GM23248 (cell line): ENCODE data around the gene REPS1.

ENCODE experiments used
- EZH2 ChIP-seq: fragments of 200-600 bp; sonication (generic); IDR thresholded peaks from 2 replicates; pipeline ENCODE4 v1.6.1; 2018; ENCODE audit warnings: antibody characterized with exemption, mild to moderate bottlenecking; ENCODE audit not compliant: insufficient read depth, poor library complexity, severe bottlenecking
- EZH2phosphoT487 ChIP-seq: fragments of 200-600 bp; sonication (generic); IDR thresholded peaks from 2 replicates; pipeline ENCODE4 v1.6.1; 2018; ENCODE audit warnings: antibody characterized with exemption, moderate library complexity, mild to moderate bottlenecking, low read depth; ENCODE audit not compliant: insufficient read depth

- TF ChIP-seq EZH2 (no peak), EZH2phosphoT487 (no peak)
These were observed 34.6 kb downstream of the REPS1 start for GRCh38 chr6:138953451-138953850.
